BE2C (cell line): ENCODE measurements around the gene B3GALT6.

Experiments used
- DNase-seq: peaks from one replicate; pipeline ENCODE4 v3.0.0-alpha.2; 2020
- H3K27me3 ChIP-seq: fragments of 250-450 bp; sonication (Bioruptor Pico); 2 replicates; pipeline ENCODE4 v1.5.1; 2020; ENCODE audit warnings: mild to moderate bottlenecking
- H3K36me3 ChIP-seq: fragments of 250-450 bp; sonication (Bioruptor Pico); 2 replicates; pipeline ENCODE4 v1.5.1; 2020; ENCODE audit warnings: mild to moderate bottlenecking
- H3K4me1 ChIP-seq: fragments of 250-450 bp; sonication (Bioruptor Pico); 2 replicates; pipeline ENCODE4 v1.5.1; 2020
- H3K4me3 ChIP-seq: 2 replicates; pipeline ENCODE4 v1.5.1; 2011; ENCODE audit warnings: low read depth, low read length
- H3K9me3 ChIP-seq: fragments of 250-450 bp; sonication (Bioruptor Pico); 2 replicates; pipeline ENCODE4 v1.5.1; 2020
- TF ChIP-seq, protein P1 (sequence below): IDR thresholded peaks from 2 replicates; pipeline ENCODE4 v1.5.1; 2012; ENCODE audit warnings: mild to moderate bottlenecking, low read depth, low read length

B3GALT6 gene

DNA sequence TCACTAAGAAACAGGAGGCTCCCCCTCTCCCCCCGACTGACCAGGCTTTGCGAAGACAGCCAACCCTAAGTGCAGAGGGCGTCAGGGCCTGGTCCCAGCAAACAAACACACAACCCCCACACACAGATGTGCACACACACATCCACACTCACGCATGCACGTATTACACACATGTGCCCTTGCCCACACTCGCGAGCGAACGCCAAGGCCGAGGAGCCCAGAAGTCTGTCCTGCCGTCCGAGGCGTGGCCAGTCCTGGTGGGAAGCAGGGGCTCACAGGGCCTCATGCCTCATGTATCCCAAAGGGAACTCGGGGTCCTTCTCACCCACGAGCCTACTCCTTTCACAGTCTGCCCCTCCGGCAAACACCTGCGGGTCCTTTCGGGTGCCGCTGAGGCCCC, 2.3 kb upstream of the B3GALT6 start:
- H3K4me3 ChIP-seq = no peak overlapping the region
- H3K4me1 ChIP-seq = no peaks in the 10 kb centered on the region; the same call in 1 of the 2 replicates
- H3K9me3 ChIP-seq = peaks cover 6% of the 10 kb centered on the region
- no peaks in the 10 kb centered on the region for H3K27me3 ChIP-seq
- DNase-seq = no peak
- TF ChIP-seq, protein P1, sequence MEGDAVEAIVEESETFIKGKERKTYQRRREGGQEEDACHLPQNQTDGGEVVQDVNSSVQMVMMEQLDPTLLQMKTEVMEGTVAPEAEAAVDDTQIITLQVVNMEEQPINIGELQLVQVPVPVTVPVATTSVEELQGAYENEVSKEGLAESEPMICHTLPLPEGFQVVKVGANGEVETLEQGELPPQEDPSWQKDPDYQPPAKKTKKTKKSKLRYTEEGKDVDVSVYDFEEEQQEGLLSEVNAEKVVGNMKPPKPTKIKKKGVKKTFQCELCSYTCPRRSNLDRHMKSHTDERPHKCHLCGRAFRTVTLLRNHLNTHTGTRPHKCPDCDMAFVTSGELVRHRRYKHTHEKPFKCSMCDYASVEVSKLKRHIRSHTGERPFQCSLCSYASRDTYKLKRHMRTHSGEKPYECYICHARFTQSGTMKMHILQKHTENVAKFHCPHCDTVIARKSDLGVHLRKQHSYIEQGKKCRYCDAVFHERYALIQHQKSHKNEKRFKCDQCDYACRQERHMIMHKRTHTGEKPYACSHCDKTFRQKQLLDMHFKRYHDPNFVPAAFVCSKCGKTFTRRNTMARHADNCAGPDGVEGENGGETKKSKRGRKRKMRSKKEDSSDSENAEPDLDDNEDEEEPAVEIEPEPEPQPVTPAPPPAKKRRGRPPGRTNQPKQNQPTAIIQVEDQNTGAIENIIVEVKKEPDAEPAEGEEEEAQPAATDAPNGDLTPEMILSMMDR = no peak
- peaks cover 47% of the 10 kb centered on the region for H3K36me3 ChIP-seq

DNA sequence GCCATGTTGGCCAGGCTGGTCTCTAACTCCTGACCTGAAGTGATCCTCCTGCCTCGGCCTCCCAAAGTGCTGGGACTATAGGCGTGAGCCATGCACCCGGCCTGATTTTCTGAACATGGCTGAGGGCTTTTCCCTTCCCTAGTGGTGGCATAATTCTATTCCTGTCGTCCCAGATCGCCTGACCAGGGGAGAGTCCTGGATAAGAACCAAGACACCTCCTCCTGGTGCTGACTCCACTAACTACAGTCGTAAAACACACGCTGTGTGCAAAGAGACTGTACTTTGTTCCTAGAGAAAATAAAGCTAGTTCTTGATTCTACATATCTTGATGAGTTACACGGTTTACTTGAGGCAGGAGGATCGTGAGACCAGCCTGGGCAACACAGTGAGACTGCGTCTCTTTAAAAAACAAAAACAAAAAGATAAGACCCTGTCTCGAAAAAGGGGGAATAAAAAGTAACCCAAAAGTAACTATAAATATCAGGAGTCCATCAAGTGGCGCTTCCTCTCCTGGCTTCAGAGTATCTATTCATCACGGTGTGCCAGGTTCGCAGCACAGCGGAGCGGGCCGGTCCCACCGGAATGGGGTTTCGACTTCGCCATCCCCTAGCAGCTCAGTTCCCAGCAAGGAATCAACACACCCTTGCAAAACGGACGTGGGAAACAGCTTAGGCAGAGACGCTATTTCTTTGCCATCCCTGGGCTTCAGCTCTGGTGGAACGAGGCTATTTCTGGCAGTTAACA, 1.2 kb upstream of the B3GALT6 start:
- no peaks in the 10 kb centered on the region; the same call in 1 of the 2 replicates for H3K4me1 ChIP-seq
- H3K27me3 ChIP-seq = no peaks in the 10 kb centered on the region
- TF ChIP-seq, protein P1 = peak; percentile 25
- H3K36me3 ChIP-seq = peaks cover 40% of the 10 kb centered on the region
- DNase-seq = no peak
- H3K4me3 ChIP-seq = peak overlapping the region; percentile 95
- H3K9me3 ChIP-seq = peaks cover 6% of the 10 kb centered on the region

DNA sequence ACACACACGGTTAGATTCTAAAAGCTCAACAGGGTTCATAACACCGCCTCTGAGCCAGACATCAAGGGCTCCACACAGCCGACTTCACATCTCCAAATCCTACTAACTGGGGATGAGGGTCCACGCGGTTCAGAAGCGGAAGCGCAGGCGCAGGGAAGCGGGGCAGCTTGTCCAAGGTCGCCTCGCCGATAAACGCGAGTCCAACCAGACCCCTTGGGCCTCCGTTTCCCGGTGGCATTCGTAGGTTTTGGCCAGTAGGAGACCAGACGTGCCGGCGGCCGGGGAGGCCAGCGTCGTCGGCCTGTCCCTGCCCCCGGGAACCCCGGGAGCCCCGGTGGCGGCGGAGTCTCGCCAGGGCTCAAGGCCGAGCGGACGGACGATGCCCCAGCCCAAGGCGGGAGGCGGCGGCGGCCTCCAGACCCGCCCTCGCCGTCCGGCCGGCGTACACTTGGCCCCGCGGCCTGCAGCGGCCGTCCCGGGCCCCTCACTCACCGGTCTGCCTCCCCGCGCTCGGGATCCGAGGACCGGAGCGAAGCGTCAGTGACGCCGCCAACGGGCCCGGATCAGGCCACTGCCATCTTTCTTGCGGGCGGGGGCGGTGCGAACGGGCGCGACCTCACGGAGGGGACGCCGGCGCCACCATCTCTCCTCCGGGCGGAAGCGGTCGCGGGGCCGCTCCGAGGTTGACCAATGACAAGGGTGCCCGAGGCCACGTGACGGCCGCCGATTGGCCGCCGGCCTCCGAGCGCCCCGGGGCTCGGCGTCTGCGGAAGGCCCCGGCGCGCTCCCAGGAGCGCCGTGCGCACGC, 433 bp upstream of the B3GALT6 start, which contains the start of gene SDF4:
Gene SDF4, minus strand, starts transcription at position 602 of the 808 bp plus-strand sequence. CDS start 3,229 bp downstream, outside the sequence.
- H3K4me1 ChIP-seq = no peaks in the 10 kb centered on the region; the same call in 1 of the 2 replicates
- TF ChIP-seq, protein P1 = no peak
- H3K36me3 ChIP-seq = peaks cover 37% of the 10 kb centered on the region

DNA sequence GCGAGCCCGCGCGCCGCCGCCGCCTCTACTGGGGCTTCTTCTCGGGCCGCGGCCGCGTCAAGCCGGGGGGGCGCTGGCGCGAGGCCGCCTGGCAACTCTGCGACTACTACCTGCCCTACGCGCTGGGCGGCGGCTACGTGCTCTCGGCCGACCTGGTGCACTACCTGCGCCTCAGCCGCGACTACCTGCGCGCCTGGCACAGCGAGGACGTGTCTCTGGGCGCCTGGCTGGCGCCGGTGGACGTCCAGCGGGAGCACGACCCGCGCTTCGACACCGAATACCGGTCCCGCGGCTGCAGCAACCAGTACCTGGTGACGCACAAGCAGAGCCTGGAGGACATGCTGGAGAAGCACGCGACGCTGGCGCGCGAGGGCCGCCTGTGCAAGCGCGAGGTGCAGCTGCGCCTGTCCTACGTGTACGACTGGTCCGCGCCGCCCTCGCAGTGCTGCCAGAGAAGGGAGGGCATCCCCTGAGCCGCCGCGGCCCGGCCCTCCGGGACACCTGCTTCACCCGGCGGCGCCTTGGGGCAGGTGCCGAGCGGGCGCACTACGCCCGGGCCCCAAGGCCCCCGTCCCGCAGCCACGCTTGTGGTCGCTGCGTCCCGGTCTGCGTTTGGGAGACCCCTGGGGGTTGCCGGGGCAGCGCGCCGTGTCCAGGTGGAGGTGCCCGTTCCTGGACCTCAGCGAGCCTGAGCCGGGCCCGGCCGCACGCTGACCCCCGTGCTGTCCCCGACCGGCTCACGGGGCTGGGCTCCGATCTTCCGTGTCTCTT, 944 bp downstream of the B3GALT6 start:
- Histone ChIP-seq H3K36me3 (peaks cover 27% of the 10 kb centered on the region), H3K4me1 (peaks cover 8% of the 10 kb centered on the region)
- DNase-seq = no peak

More for the DNA sequence above, 433 bp upstream of the B3GALT6 start, which contains the start of gene SDF4:
- peak; percentile 98 for DNase-seq
- Histone ChIP-seq H3K4me3 (peak within 1 kb of the TSS; percentile 95), H3K9me3 (peaks cover 6% of the 10 kb centered on the region), H3K27me3 (no peaks in the 10 kb centered on the region)

DNA sequence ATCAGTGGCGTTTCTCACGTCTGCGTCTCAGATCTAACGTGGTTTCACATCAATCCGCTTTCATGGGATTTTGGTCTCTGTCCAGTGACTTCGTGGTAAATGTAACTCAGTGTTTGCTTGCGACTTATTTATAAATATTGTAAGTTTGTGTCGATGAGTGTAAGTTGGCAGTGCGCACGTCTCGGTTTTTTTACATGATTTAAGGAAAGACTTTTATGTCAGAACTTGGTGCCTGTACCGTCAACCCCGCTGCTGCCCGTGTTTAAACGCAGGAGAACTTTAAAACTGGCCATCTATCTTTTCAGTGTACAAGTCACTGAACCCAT, 1.5 kb downstream of the B3GALT6 start:
- Histone ChIP-seq H3K27me3 (peaks cover 12% of the 10 kb centered on the region), H3K9me3 (peaks cover 6% of the 10 kb centered on the region), H3K36me3 (peaks cover 21% of the 10 kb centered on the region), H3K4me3 (no peak overlapping the region), H3K4me1 (peaks cover 13% of the 10 kb centered on the region)
- TF ChIP-seq, protein P1 = no peak
- no peak for DNase-seq

More for the DNA sequence above, 944 bp downstream of the B3GALT6 start:
- TF ChIP-seq, protein P1 = no peak
- Histone ChIP-seq H3K27me3 (peaks cover 7% of the 10 kb centered on the region), H3K4me3 (no peak overlapping the region), H3K9me3 (peaks cover 6% of the 10 kb centered on the region)
